MG63 (cell line): ENCODE data around the gene CRABP2. TPM values are rescaled to one million over a fixed set of nuclear protein-coding genes. Genes with fewer than 3 reads are reported as not detected.
A peak's percentile ranks its signal among the peaks of the same experiment; 100 is the strongest.

Source experiments
- DNase-seq: peaks from one replicate; pipeline ENCODE4 v3.0.0-alpha.2; 2020
- H3K27me3 ChIP-seq: fragments of 250-450 bp; sonication (Bioruptor Pico); 2 replicates; pipeline ENCODE4 v1.5.1; 2020; ENCODE audit warnings: mild to moderate bottlenecking, moderate library complexity
- H3K36me3 ChIP-seq: fragments of 250-450 bp; sonication (Bioruptor Pico); 2 replicates; pipeline ENCODE4 v1.5.1; 2020; ENCODE audit warnings: mild to moderate bottlenecking, moderate library complexity
- H3K4me3 ChIP-seq: fragments of 250-450 bp; sonication (Bioruptor Pico); 2 replicates; pipeline ENCODE4 v1.5.1; 2020; ENCODE audit warnings: mild to moderate bottlenecking, moderate library complexity
- H3K9me3 ChIP-seq: fragments of 250-450 bp; sonication (Bioruptor Pico); 2 replicates; pipeline ENCODE4 v1.5.1; 2020; ENCODE audit warnings: mild to moderate bottlenecking, moderate library complexity
- total RNA-seq: library from RNA; depleted of rRNA; stranded (reverse); fragments of >200 nt; shearing (Covaris generic); gene quantifications from 2 replicates; pipeline ENCODE4 v1.2.3, GENCODE V29; 2014; ENCODE audit warnings: low replicate concordance

CRABP2 gene
- total RNA-seq, 1 experiment from 2014 or later = 62.8 TPM

- Histone ChIP-seq H3K27me3 (no peaks in the 10 kb centered on the region), H3K4me3 (peak overlapping the region; percentile 13), H3K36me3 (no peaks in the 10 kb centered on the region), H3K9me3 (no peaks in the 10 kb centered on the region)
- DNase-seq = peak; percentile 82
Measured at GRCh38 chr1:156689035-156689952, 16.1 kb downstream of the CRABP2 start.

- H3K4me3 ChIP-seq = no peak overlapping the region
- no peaks in the 10 kb centered on the region for H3K36me3 ChIP-seq
- DNase-seq = peak; percentile 56
- no peaks in the 10 kb centered on the region for H3K27me3 ChIP-seq
- no peaks in the 10 kb centered on the region for H3K9me3 ChIP-seq
Measured at GRCh38 chr1:156684227-156684782, 21.1 kb downstream of the CRABP2 start.

GRCh38 chr1:156682166-156682890 is 23.1 kb downstream of the CRABP2 start:
- H3K36me3 ChIP-seq = no peaks in the 10 kb centered on the region
- DNase-seq = no peak
- no peaks in the 10 kb centered on the region for H3K9me3 ChIP-seq
- no peaks in the 10 kb centered on the region for H3K27me3 ChIP-seq
- H3K4me3 ChIP-seq = no peak overlapping the region

GRCh38 chr1:156681196-156681960 is 24.0 kb downstream of the CRABP2 start:
- H3K9me3 ChIP-seq = no peaks in the 10 kb centered on the region
- no peaks in the 10 kb centered on the region for H3K36me3 ChIP-seq
- H3K27me3 ChIP-seq = no peaks in the 10 kb centered on the region
- H3K4me3 ChIP-seq = no peak overlapping the region
- no peak for DNase-seq

- Histone ChIP-seq H3K9me3 (no peaks in the 10 kb centered on the region), H3K36me3 (no peaks in the 10 kb centered on the region), H3K27me3 (no peaks in the 10 kb centered on the region), H3K4me3 (no peak overlapping the region)
- DNase-seq = no peak
Measured at GRCh38 chr1:156680056-156680455, 25.3 kb downstream of the CRABP2 start.

- H3K4me3 ChIP-seq = no peak overlapping the region
- no peaks in the 10 kb centered on the region for H3K27me3 ChIP-seq
- H3K9me3 ChIP-seq = no peaks in the 10 kb centered on the region
- H3K36me3 ChIP-seq = no peaks in the 10 kb centered on the region
- DNase-seq = peak; percentile 59
Measured at GRCh38 chr1:156677616-156678596, 27.5 kb downstream of the CRABP2 start.

GRCh38 chr1:156676820-156677615 is 28.4 kb downstream of the CRABP2 start, which contains the start of gene NES:
Gene NES (minus strand): TSS chr1:156677407. CDS start chr1:156677264, 143 bp downstream.
- Histone ChIP-seq H3K4me3 (no peak within 1 kb of the TSS), H3K9me3 (no peaks in the 10 kb centered on the region), H3K36me3 (no peaks in the 10 kb centered on the region), H3K27me3 (no peaks in the 10 kb centered on the region)
- DNase-seq = no peak

- H3K36me3 ChIP-seq = no peaks in the 10 kb centered on the region
- no peak overlapping the region for H3K4me3 ChIP-seq
- no peaks in the 10 kb centered on the region for H3K27me3 ChIP-seq
- H3K9me3 ChIP-seq = no peaks in the 10 kb centered on the region
- DNase-seq = no peak
Measured at GRCh38 chr1:156676114-156676819, 29.1 kb downstream of the CRABP2 start.

GRCh38 chr1:156675210-156676113 is 29.9 kb downstream of the CRABP2 start:
- H3K27me3 ChIP-seq = no peaks in the 10 kb centered on the region
- H3K36me3 ChIP-seq = no peaks in the 10 kb centered on the region
- no peak for DNase-seq
- no peak overlapping the region for H3K4me3 ChIP-seq
- no peaks in the 10 kb centered on the region for H3K9me3 ChIP-seq

- Histone ChIP-seq H3K36me3 (no peaks in the 10 kb centered on the region), H3K4me3 (no peak overlapping the region), H3K27me3 (no peaks in the 10 kb centered on the region), H3K9me3 (no peaks in the 10 kb centered on the region)
- DNase-seq = no peak
Measured at GRCh38 chr1:156673387-156674121, 31.8 kb downstream of the CRABP2 start.

GRCh38 chr1:156671804-156672203 is 33.6 kb downstream of the CRABP2 start:
- DNase-seq = no peak
- Histone ChIP-seq H3K9me3 (no peaks in the 10 kb centered on the region), H3K36me3 (no peaks in the 10 kb centered on the region), H3K27me3 (no peaks in the 10 kb centered on the region), H3K4me3 (no peak overlapping the region)

GRCh38 chr1:156670791-156671190 is 34.6 kb downstream of the CRABP2 start:
- DNase-seq = no peak
- Histone ChIP-seq H3K27me3 (no peaks in the 10 kb centered on the region), H3K4me3 (no peak overlapping the region), H3K9me3 (no peaks in the 10 kb centered on the region), H3K36me3 (no peaks in the 10 kb centered on the region)

GRCh38 chr1:156670359-156670758 is 35.0 kb downstream of the CRABP2 start:
- no peak overlapping the region for H3K4me3 ChIP-seq
- no peaks in the 10 kb centered on the region for H3K36me3 ChIP-seq
- H3K27me3 ChIP-seq = no peaks in the 10 kb centered on the region
- no peaks in the 10 kb centered on the region for H3K9me3 ChIP-seq
- DNase-seq = no peak
